Hepatocyte (in vitro differentiated cells): ENCODE data around the gene RPLP1.

Experiments
- EZH2 ChIP-seq: fragments of 200-600 bp; sonication (generic); IDR thresholded peaks from 2 replicates; pipeline ENCODE4 v1.6.1; 2016; ENCODE audit warnings: antibody characterized with exemption, mild to moderate bottlenecking, borderline replicate concordance
- TF ChIP-seq, protein P1 (sequence below): fragments of 200-600 bp; sonication (generic); IDR thresholded peaks from 2 replicates; pipeline ENCODE4 v1.5.1; 2016; ENCODE audit warnings: antibody characterized with exemption, mild to moderate bottlenecking; ENCODE audit not compliant: poor library complexity

DNA sequence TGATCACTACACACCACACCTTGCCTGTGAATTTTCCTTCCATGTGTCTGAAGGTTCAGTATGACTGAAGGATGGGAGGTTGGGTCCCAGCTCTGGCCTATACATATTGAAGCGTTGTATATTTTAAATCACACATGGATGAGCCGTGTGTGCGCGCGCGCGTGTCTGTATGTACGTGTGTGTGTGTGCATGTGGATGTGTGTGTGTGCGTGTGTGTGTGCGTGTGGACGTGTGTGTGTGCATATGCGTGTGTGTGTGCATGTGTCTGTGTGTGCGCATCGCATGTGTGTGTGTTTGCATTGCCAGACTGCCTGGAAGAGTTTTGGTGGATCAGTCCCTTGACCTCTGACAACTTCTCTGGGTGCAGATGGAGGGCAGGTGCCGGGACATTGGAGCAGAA is 45.7 kb downstream of the RPLP1 start:
- TF ChIP-seq, protein P1, sequence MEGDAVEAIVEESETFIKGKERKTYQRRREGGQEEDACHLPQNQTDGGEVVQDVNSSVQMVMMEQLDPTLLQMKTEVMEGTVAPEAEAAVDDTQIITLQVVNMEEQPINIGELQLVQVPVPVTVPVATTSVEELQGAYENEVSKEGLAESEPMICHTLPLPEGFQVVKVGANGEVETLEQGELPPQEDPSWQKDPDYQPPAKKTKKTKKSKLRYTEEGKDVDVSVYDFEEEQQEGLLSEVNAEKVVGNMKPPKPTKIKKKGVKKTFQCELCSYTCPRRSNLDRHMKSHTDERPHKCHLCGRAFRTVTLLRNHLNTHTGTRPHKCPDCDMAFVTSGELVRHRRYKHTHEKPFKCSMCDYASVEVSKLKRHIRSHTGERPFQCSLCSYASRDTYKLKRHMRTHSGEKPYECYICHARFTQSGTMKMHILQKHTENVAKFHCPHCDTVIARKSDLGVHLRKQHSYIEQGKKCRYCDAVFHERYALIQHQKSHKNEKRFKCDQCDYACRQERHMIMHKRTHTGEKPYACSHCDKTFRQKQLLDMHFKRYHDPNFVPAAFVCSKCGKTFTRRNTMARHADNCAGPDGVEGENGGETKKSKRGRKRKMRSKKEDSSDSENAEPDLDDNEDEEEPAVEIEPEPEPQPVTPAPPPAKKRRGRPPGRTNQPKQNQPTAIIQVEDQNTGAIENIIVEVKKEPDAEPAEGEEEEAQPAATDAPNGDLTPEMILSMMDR: no peak
- TF ChIP-seq EZH2: no peak
